Right renal cortex interstitium (tissue), 3 donors: ENCODE results near the gene CELF2. TPM values are rescaled to one million over a fixed set of nuclear protein-coding genes. Genes with fewer than 3 reads are reported as not detected.
A peak's percentile ranks its signal among the peaks of the same experiment; 100 is the strongest.

Source experiments
- DNase-seq, 3 donors: peaks; one replicate each; pipeline ENCODE4 v3.0.0-alpha.2; 2013; ENCODE audit warnings: low read depth in 3 of 3, low spot score in 2 of 3
- polyA plus RNA-seq, 3 donors: library from polyadenylated mRNA; unstranded; fragments of 120-200 nt; gene quantifications; one replicate each; pipeline ENCODE4 v1.2.1, GENCODE V29; 2013; ENCODE audit not compliant: insufficient read length in 3 of 3

Gene CELF2
- polyA plus RNA-seq, 3 donors = 9.6 to 11.8 (median 10.8) TPM

GRCh38 chr10:11191190-11191589 is 173.5 kb downstream of the CELF2 start:
- no peak for DNase-seq

GRCh38 chr10:11191678-11192077 is 174.0 kb downstream of the CELF2 start:
- no peak for DNase-seq

GRCh38 chr10:11192304-11193000 is 174.8 kb downstream of the CELF2 start:
- DNase-seq = no peak

GRCh38 chr10:11193001-11193551 is 175.4 kb downstream of the CELF2 start:
- DNase-seq = no peak

- DNase-seq = no peak
Measured at GRCh38 chr10:11194859-11195586, 177.4 kb downstream of the CELF2 start.

GRCh38 chr10:11195623-11196022 is 178.0 kb downstream of the CELF2 start:
- DNase-seq = no peak

- DNase-seq = no peak
Measured at GRCh38 chr10:11197266-11197712, 179.6 kb downstream of the CELF2 start.

GRCh38 chr10:11197878-11198277 is 180.2 kb downstream of the CELF2 start:
- no peak for DNase-seq

- DNase-seq = no peak
Measured at GRCh38 chr10:11201911-11202310, 184.2 kb downstream of the CELF2 start.

GRCh38 chr10:11204351-11204942 is 186.8 kb downstream of the CELF2 start:
- DNase-seq = peak in 2 of 3 donors; percentile 21 to 36

GRCh38 chr10:11205030-11205772 is 187.5 kb downstream of the CELF2 start:
- no peak for DNase-seq

- DNase-seq = no peak
Measured at GRCh38 chr10:11206676-11207559, 189.2 kb downstream of the CELF2 start.

- DNase-seq = no peak
Measured at GRCh38 chr10:11207560-11207844, 189.8 kb downstream of the CELF2 start.

- DNase-seq = no peak
Measured at GRCh38 chr10:11208243-11208642, 190.6 kb downstream of the CELF2 start.

- no peak for DNase-seq
Measured at GRCh38 chr10:11208908-11209829, 191.5 kb downstream of the CELF2 start.

- no peak for DNase-seq
Measured at GRCh38 chr10:11209830-11210181, 192.1 kb downstream of the CELF2 start.

GRCh38 chr10:11210211-11210922 is 192.7 kb downstream of the CELF2 start:
- no peak for DNase-seq

- DNase-seq = no peak
Measured at GRCh38 chr10:11212288-11213085, 194.8 kb downstream of the CELF2 start.
